MCF 10A (cell line): ENCODE data around the gene FABP6. TPM values are rescaled to one million over a fixed set of nuclear protein-coding genes. Genes with fewer than 3 reads are reported as not detected.

Source experiments
- BruUV-seq: library from RNA; stranded (reverse); fragments of 400-500 nt; replicated peaks from 2 replicates; lab custom pipeline; 2021; lab: Mats Ljungman, UMichigan
- CTCF ChIA-PET: fragments of 300-600 bp; sonication (Branson Sonifier 250); formaldehyde crosslinking; extraction: SDS; loops from one replicate; lab custom pipeline; 2021; ENCODE audit warnings: antibody characterized with exemption, inconsistent platforms; lab: Yijun Ruan, JAX
- POLR2A ChIA-PET: fragments of 300-600, 350-650 bp; sonication (Branson Sonifier 250); formaldehyde crosslinking; extraction: SDS; loops from one replicate; lab custom pipeline; 2020; ENCODE audit warnings: antibody characterized with exemption, inconsistent platforms; lab: Yijun Ruan, JAX
- DNase-seq: peaks from one replicate; pipeline ENCODE4 v3.0.0-alpha.2; 2018; ENCODE audit not compliant: unreplicated experiment
- H3K27ac Mint-ChIP-seq: one replicate; pipeline ENCODE4 v1.8.0; 2022; ENCODE audit warnings: mild to moderate bottlenecking, low read depth, mixed read lengths; ENCODE audit not compliant: unreplicated experiment
- H3K27me3 Mint-ChIP-seq: one replicate; pipeline ENCODE4 v1.8.0; 2022; ENCODE audit warnings: mixed read lengths; ENCODE audit not compliant: insufficient read depth, unreplicated experiment
- H3K36me3 Mint-ChIP-seq: one replicate; pipeline ENCODE4 v1.8.0; 2022; ENCODE audit warnings: mild to moderate bottlenecking, moderate library complexity, mixed read lengths; ENCODE audit not compliant: insufficient read depth, unreplicated experiment
- H3K4me1 Mint-ChIP-seq: one replicate; pipeline ENCODE4 v1.8.0; 2022; ENCODE audit warnings: mixed read lengths; ENCODE audit not compliant: insufficient read depth, unreplicated experiment
- H3K4me3 Mint-ChIP-seq: one replicate; pipeline ENCODE4 v1.8.0; 2022; ENCODE audit warnings: mild to moderate bottlenecking, moderate library complexity, mixed read lengths; ENCODE audit not compliant: unreplicated experiment
- H3K9me3 Mint-ChIP-seq: one replicate; pipeline ENCODE4 v1.8.0; 2022; ENCODE audit warnings: mixed read lengths; ENCODE audit not compliant: unreplicated experiment
- CTCF ChIP-seq: fragments of 200-600 bp; IDR thresholded peaks from one replicate; pipeline ENCODE4 v1.8.0; 2022; ENCODE audit warnings: antibody characterized with exemption, mild to moderate bottlenecking; ENCODE audit not compliant: unreplicated experiment
- intact Hi-C: fragments of 100-400 bp; cut with micrococcal nuclease; formaldehyde crosslinking; loops from 2 replicates; pipeline ENCODE4 v1.14.1; 2022
- total RNA-seq: library from RNA; stranded (reverse); gene quantifications from 2 replicates; pipeline ENCODE4 v1.2.3, GENCODE V29; 2022

Gene FABP6
- total RNA-seq, 1 experiment from 2014 or later, result not detected

- ChIA-PET POLR2A (interaction anchor here (0.7 kb wide), 2 partner anchors 14 to 36 kb away, joined by 3 read pairs; no protein-coding TSS in a partner anchor), CTCF (interaction anchor here (0.6 to 4.9 kb wide), 15 partner anchors 10 to 788 kb away, joined by 3 to 42 read pairs (median 4); no protein-coding TSS in a partner anchor)
- H3K4me1 Mint-ChIP-seq, result peaks cover 6% of the 10 kb centered on the region
- no peak overlapping the region for H3K27ac Mint-ChIP-seq
- H3K36me3 Mint-ChIP-seq, result peaks cover 17% of the 10 kb centered on the region
- intact Hi-C loops, result no loop called here
- H3K27me3 Mint-ChIP-seq, result no peaks in the 10 kb centered on the region
- TF ChIP-seq CTCF, result no peak
- no peaks in the 10 kb centered on the region for H3K9me3 Mint-ChIP-seq
- no TSS peak for BruUV-seq
- no peak overlapping the region for H3K4me3 Mint-ChIP-seq
- no peak for DNase-seq
These were observed 2.6 kb downstream of the FABP6 start for GRCh38 chr5:160231783-160232342.

GRCh38 chr5:160233215-160233614 is 3.9 kb downstream of the FABP6 start:
- ChIA-PET POLR2A (interaction anchor here (1.2 kb wide), 1 partner anchor 103 kb away, joined by 3 read pairs; no protein-coding TSS in a partner anchor), CTCF (interaction anchor here (0.6 to 4.9 kb wide), 8 partner anchors 10 to 755 kb away, joined by 3 to 42 read pairs (median 3); no protein-coding TSS in a partner anchor)
- no peak for TF ChIP-seq CTCF
- H3K27me3 Mint-ChIP-seq, result no peaks in the 10 kb centered on the region
- BruUV-seq, result no TSS peak
- intact Hi-C loops, result no loop called here
- no peak overlapping the region for H3K27ac Mint-ChIP-seq
- peaks cover 6% of the 10 kb centered on the region for H3K4me1 Mint-ChIP-seq
- DNase-seq, result peak; percentile 80
- no peak overlapping the region for H3K4me3 Mint-ChIP-seq
- peaks cover 11% of the 10 kb centered on the region for H3K36me3 Mint-ChIP-seq
- no peaks in the 10 kb centered on the region for H3K9me3 Mint-ChIP-seq

GRCh38 chr5:160235731-160236130 is 6.4 kb downstream of the FABP6 start:
- Mint-ChIP-seq H3K27me3 (peaks cover 8% of the 10 kb centered on the region), H3K36me3 (peaks cover 4% of the 10 kb centered on the region), H3K9me3 (no peaks in the 10 kb centered on the region), H3K27ac (no peak overlapping the region), H3K4me3 (no peak overlapping the region), H3K4me1 (peaks cover 4% of the 10 kb centered on the region)
- CTCF ChIA-PET, result interaction anchor here (0.6 to 1.8 kb wide), 2 partner anchors 109 to 211 kb away, joined by 3 to 6 read pairs; no protein-coding TSS in a partner anchor
- no TSS peak for BruUV-seq
- POLR2A ChIA-PET, result no interaction called here
- no peak for TF ChIP-seq CTCF
- intact Hi-C loops, result no loop called here
- DNase-seq, result no peak

GRCh38 chr5:160237571-160238093 is 8.3 kb downstream of the FABP6 start:
- POLR2A ChIA-PET, result no interaction called here
- Mint-ChIP-seq H3K9me3 (no peaks in the 10 kb centered on the region), H3K27me3 (peaks cover 18% of the 10 kb centered on the region), H3K27ac (no peak overlapping the region), H3K4me3 (no peak overlapping the region), H3K4me1 (no peaks in the 10 kb centered on the region), H3K36me3 (peaks cover 4% of the 10 kb centered on the region)
- intact Hi-C loops, result no loop called here
- TF ChIP-seq CTCF, result no peak
- DNase-seq, result no peak
- CTCF ChIA-PET, result interaction anchor here (0.7 to 1.0 kb wide), 3 partner anchors 39 to 134 kb away, joined by 3 to 5 read pairs (median 3); no protein-coding TSS in a partner anchor
- BruUV-seq, result no TSS peak
